ENCODE measurements around the gene NPAS2. TPM values are rescaled to one million over a fixed set of nuclear protein-coding genes. Genes with fewer than 3 reads are reported as not detected.

Gene NPAS2
- polyA plus RNA-seq, 3 donors, result 10.6 to 12.0 (median 11.5) TPM

- DNase-seq (ENCODE audit: low read depth in 3 of 3, low spot score in 2 of 3), result no peak
Observed at GRCh38 chr2:100879296-100879695, 59.4 kb downstream of the NPAS2 start.

GRCh38 chr2:100880036-100880435 is 60.1 kb downstream of the NPAS2 start:
- no peak for DNase-seq (ENCODE audit: low read depth in 3 of 3, low spot score in 2 of 3)

GRCh38 chr2:100880730-100881129 is 60.8 kb downstream of the NPAS2 start:
- no peak for DNase-seq (ENCODE audit: low read depth in 3 of 3, low spot score in 2 of 3)

- no peak for DNase-seq (ENCODE audit: low read depth in 3 of 3, low spot score in 2 of 3)
Observed at GRCh38 chr2:100882645-100883613, 63.0 kb downstream of the NPAS2 start.

- DNase-seq (ENCODE audit: low read depth in 3 of 3, low spot score in 2 of 3), result no peak
Observed at GRCh38 chr2:100884145-100884621, 64.2 kb downstream of the NPAS2 start.

- DNase-seq (ENCODE audit: low read depth in 3 of 3, low spot score in 2 of 3), result no peak
Observed at GRCh38 chr2:100886085-100886484, 66.1 kb downstream of the NPAS2 start.

- DNase-seq (ENCODE audit: low read depth in 3 of 3, low spot score in 2 of 3), result no peak
Observed at GRCh38 chr2:100887039-100887578, 67.2 kb downstream of the NPAS2 start.

GRCh38 chr2:100887713-100888495 is 68.0 kb downstream of the NPAS2 start:
- DNase-seq (ENCODE audit: low read depth in 3 of 3, low spot score in 2 of 3), result no peak

GRCh38 chr2:100888601-100889000 is 68.7 kb downstream of the NPAS2 start:
- DNase-seq (ENCODE audit: low read depth in 3 of 3, low spot score in 2 of 3), result no peak

- no peak for DNase-seq (ENCODE audit: low read depth in 3 of 3, low spot score in 2 of 3)
Observed at GRCh38 chr2:100889286-100889685, 69.3 kb downstream of the NPAS2 start.

- DNase-seq (ENCODE audit: low read depth in 3 of 3, low spot score in 2 of 3), result no peak
Observed at GRCh38 chr2:100891906-100892642, 72.1 kb downstream of the NPAS2 start.

- no peak for DNase-seq (ENCODE audit: low read depth in 3 of 3, low spot score in 2 of 3)
Observed at GRCh38 chr2:100893392-100894104, 73.6 kb downstream of the NPAS2 start.

- DNase-seq (ENCODE audit: low read depth in 3 of 3, low spot score in 2 of 3), result no peak
Observed at GRCh38 chr2:100894105-100894795, 74.3 kb downstream of the NPAS2 start.

- DNase-seq (ENCODE audit: low read depth in 3 of 3, low spot score in 2 of 3), result no peak
Observed at GRCh38 chr2:100894796-100895156, 74.8 kb downstream of the NPAS2 start.

- DNase-seq (ENCODE audit: low read depth in 3 of 3, low spot score in 2 of 3), result no peak
Observed at GRCh38 chr2:100895402-100895801, 75.5 kb downstream of the NPAS2 start.

GRCh38 chr2:100895934-100896685 is 76.2 kb downstream of the NPAS2 start:
- DNase-seq (ENCODE audit: low read depth in 3 of 3, low spot score in 2 of 3), result no peak

- no peak for DNase-seq (ENCODE audit: low read depth in 3 of 3, low spot score in 2 of 3)
Observed at GRCh38 chr2:100898035-100898665, 78.2 kb downstream of the NPAS2 start.

- no peak for DNase-seq (ENCODE audit: low read depth in 3 of 3, low spot score in 2 of 3)
Observed at GRCh38 chr2:100900156-100900795, 80.3 kb downstream of the NPAS2 start.

All from right renal cortex interstitium (tissue), 3 donors.